ENCODE results near the gene ACOT9. TPM values are rescaled to one million over a fixed set of nuclear protein-coding genes. Genes with fewer than 3 reads are reported as not detected.

ACOT9 gene, protein sequence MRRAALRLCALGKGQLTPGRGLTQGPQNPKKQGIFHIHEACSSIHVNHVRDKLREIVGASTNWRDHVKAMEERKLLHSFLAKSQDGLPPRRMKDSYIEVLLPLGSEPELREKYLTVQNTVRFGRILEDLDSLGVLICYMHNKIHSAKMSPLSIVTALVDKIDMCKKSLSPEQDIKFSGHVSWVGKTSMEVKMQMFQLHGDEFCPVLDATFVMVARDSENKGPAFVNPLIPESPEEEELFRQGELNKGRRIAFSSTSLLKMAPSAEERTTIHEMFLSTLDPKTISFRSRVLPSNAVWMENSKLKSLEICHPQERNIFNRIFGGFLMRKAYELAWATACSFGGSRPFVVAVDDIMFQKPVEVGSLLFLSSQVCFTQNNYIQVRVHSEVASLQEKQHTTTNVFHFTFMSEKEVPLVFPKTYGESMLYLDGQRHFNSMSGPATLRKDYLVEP
- 10 to 100 TPM; 23.6 to 26.0 TPM for total RNA-seq

DNA sequence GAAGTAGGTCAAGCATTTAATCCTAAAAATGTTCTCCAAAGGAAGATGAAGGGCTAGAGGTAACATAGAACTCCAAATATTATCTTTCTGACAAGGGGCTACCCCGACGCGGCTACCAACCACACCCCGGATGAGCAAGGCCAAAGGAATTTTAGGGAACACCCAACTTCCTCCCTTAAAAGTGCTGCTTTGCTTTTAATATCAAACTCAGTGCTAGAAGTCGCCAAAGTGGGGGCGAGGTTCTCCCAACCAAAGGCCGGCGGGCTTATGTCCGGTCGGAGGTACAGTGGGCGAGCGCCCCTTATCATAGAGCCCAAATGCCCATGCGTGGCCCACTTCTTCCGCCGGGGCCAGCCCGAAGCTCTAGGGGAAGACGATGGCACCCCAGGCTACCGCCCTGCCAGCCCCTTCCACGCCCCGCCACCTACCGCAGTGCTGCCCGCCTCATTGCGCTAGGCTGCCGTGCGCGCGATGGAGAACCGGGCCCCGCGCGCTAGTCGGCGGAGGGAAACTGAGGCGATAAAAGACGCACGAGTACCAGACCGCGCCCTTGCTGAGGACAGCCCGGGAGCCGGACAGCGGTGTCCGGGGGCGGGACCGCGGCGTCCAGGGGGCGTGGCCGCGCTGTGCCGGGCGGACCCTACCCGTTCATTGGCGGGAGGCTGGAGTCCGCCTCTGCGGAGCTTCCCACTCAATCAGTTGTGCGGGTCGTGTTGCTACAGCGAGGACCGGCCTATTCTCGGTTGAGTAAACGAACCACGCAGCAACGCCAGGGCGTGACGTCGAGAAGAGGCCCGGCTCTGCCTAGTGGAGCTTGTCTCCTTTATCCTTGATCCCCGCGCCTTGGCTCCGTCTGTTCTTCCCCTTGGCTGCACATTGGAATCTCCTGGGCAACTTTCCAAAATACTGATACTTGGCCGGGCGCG, at the start of gene ACOT9:
Gene ACOT9, minus strand, starts transcription at position 580 of the 926 bp plus-strand sequence. Its CDS starts 132 bp downstream, at position 448.
- TF ChIP-seq, protein P1, sequence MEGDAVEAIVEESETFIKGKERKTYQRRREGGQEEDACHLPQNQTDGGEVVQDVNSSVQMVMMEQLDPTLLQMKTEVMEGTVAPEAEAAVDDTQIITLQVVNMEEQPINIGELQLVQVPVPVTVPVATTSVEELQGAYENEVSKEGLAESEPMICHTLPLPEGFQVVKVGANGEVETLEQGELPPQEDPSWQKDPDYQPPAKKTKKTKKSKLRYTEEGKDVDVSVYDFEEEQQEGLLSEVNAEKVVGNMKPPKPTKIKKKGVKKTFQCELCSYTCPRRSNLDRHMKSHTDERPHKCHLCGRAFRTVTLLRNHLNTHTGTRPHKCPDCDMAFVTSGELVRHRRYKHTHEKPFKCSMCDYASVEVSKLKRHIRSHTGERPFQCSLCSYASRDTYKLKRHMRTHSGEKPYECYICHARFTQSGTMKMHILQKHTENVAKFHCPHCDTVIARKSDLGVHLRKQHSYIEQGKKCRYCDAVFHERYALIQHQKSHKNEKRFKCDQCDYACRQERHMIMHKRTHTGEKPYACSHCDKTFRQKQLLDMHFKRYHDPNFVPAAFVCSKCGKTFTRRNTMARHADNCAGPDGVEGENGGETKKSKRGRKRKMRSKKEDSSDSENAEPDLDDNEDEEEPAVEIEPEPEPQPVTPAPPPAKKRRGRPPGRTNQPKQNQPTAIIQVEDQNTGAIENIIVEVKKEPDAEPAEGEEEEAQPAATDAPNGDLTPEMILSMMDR (IDR thresholded peaks at IDR 0.05) = no peak
- DNase-seq = peak; percentile 88
- Histone ChIP-seq H3K27ac (peak within 1 kb of the TSS; percentile 80), H3K4me3 (peak within 1 kb of the TSS; percentile 62), H3K4me1 (no peaks in the 10 kb centered on the region), H3K36me3 (no peaks in the 10 kb centered on the region), H3K9ac (ENCODE audit: low read depth in 2 of 2, low read length in 2 of 2) (peak within 1 kb of the TSS; percentile 54 to 77), H3K9me3 (no peaks in the 10 kb centered on the region), H3K27me3 (no peaks in the 10 kb centered on the region)
- intact Hi-C loops (cut with DNase I) = no loop called here

GRCh38 chrX:23790155-23790497, 47.0 kb upstream of the ACOT9 start:
- TF ChIP-seq, protein P1 (IDR thresholded peaks at IDR 0.05) = no peak
- no peak for DNase-seq
- Histone ChIP-seq H3K36me3 (no peaks in the 10 kb centered on the region), H3K9me3 (no peaks in the 10 kb centered on the region), H3K4me1 (no peaks in the 10 kb centered on the region), H3K9ac (ENCODE audit: low read depth in 2 of 2, low read length in 2 of 2) (no peak overlapping the region), H3K4me3 (no peak overlapping the region), H3K27ac (no peak overlapping the region), H3K27me3 (no peaks in the 10 kb centered on the region)
- intact Hi-C loops (cut with DNase I) = no loop called here

DNA sequence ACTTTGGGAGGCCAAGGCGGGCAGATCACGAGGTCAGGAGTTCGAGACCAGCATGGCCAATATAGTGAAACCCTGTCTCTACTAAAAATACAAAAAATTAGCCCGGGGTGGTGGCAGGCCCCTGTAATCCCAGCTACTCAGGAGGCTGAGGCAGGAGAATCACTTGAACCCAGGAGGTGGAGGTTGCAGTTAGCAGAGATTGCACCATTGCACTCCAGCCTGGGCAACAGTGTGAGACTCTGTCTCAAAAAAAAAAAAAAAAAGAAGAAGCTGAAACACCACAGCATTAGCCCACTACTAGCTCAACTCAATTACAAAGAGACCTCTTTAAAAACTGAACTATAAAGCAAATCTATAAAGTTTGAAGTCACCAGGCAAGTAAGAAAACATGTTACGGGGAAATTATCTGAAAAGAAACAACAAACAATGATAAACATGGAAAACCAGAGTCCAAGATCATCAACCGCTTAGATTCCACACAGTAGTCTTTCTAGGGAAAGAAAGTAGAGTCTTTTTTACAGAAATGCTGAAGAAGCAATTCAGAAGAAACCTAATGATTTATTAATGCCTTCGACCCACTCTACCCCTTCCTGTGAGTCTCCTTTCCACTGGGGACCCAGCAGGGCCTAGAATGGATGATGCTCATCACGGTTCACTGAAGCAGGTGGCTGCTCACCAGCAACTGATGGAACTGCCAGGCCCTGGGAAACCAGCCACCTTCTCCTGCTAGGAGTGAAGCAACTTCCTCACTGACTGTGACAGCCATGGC, 46.5 kb upstream of the ACOT9 start:
- DNase-seq = no peak
- no peak overlapping the region for H3K27ac ChIP-seq
- H3K4me1 ChIP-seq = no peaks in the 10 kb centered on the region
- intact Hi-C loops (cut with DNase I) = no loop called here
- H3K9me3 ChIP-seq = no peaks in the 10 kb centered on the region
- H3K4me3 ChIP-seq = no peak overlapping the region
- H3K27me3 ChIP-seq = no peaks in the 10 kb centered on the region
- no peaks in the 10 kb centered on the region for H3K36me3 ChIP-seq
- H3K9ac ChIP-seq (ENCODE audit: low read depth in 2 of 2, low read length in 2 of 2) = no peak overlapping the region
- TF ChIP-seq, protein P1 (IDR thresholded peaks at IDR 0.05) = no peak

DNA sequence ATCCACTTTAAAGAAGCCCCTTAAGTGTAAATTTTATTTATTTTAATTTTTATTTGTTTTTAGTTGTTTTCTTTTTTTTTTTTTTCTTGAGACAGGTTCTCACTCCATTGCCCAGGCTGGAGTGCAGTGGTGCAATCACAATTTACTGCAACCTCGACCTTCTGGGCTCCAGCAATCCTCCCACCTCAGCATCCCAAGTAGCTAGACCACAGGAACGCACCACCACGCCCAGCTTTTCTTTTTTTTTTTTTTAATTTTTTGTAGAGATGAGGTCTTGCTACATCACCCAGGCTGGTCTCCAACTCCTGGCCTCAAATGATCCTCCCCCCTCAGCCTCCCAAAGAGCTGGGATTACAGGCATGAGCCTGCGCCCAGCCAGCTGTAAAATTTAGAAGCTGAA, 45.9 kb upstream of the ACOT9 start:
- Histone ChIP-seq H3K36me3 (no peaks in the 10 kb centered on the region), H3K9ac (ENCODE audit: low read depth in 2 of 2, low read length in 2 of 2) (no peak overlapping the region), H3K27me3 (no peaks in the 10 kb centered on the region), H3K4me1 (no peaks in the 10 kb centered on the region), H3K27ac (no peak overlapping the region), H3K4me3 (no peak overlapping the region), H3K9me3 (no peaks in the 10 kb centered on the region)
- TF ChIP-seq, protein P1 (IDR thresholded peaks at IDR 0.05) = no peak
- DNase-seq = no peak
- intact Hi-C loops (cut with DNase I) = no loop called here

GRCh38 chrX:23788521-23788920, 45.4 kb upstream of the ACOT9 start:
- H3K9me3 ChIP-seq = no peaks in the 10 kb centered on the region
- intact Hi-C loops (cut with DNase I) = no loop called here
- TF ChIP-seq, protein P1 (IDR thresholded peaks at IDR 0.05) = no peak
- peak overlapping the region; percentile 50 for H3K27ac ChIP-seq
- H3K36me3 ChIP-seq = no peaks in the 10 kb centered on the region
- H3K27me3 ChIP-seq = no peaks in the 10 kb centered on the region
- H3K4me1 ChIP-seq = no peaks in the 10 kb centered on the region
- DNase-seq = no peak
- no peak overlapping the region for H3K9ac ChIP-seq (ENCODE audit: low read depth in 2 of 2, low read length in 2 of 2)
- H3K4me3 ChIP-seq = no peak overlapping the region

Measured in colonic mucosa (tissue), 4 donors.